GM12878 (cell line): ENCODE data around the gene USP46.

ENCODE experiments used
- CREB1 ChIP-seq: IDR thresholded peaks from 2 replicates; pipeline ENCODE4 v1.6.1; 2012; ENCODE audit warnings: low read depth, mild to moderate bottlenecking, inconsistent platforms
- KLF5 ChIP-seq: fragments of 450-650 bp; IDR thresholded peaks from 2 replicates; pipeline ENCODE4 v1.6.1; 2014; ENCODE audit warnings: mild to moderate bottlenecking; ENCODE audit not compliant: partially characterized antibody
- MEF2A ChIP-seq: IDR thresholded peaks from 2 replicates; pipeline ENCODE4 v1.6.1; 2011; ENCODE audit warnings: low read depth, mild to moderate bottlenecking, low read length, moderate library complexity; ENCODE audit not compliant: insufficient read depth
- NFYB ChIP-seq: IDR thresholded peaks from 2 replicates; pipeline ENCODE4 v1.6.1; 2011; ENCODE audit warnings: low read depth, mild to moderate bottlenecking, low read length, improper control_type of control experiment, moderate library complexity; ENCODE audit not compliant: insufficient read depth
- POLR2A ChIP-seq: IDR thresholded peaks from 2 replicates; pipeline ENCODE4 v1.6.1; 2011; ENCODE audit warnings: low read depth, mild to moderate bottlenecking, low read length
- RCOR1 ChIP-seq: conservative IDR thresholded peaks from 2 replicates; pipeline ENCODE4 v1.6.1; 2012; ENCODE audit warnings: low read depth, low read length, improper control_type of control experiment
- SMC3 ChIP-seq: IDR thresholded peaks from 2 replicates; pipeline ENCODE4 v1.6.1; 2011; ENCODE audit warnings: low read length, improper control_type of control experiment, borderline replicate concordance
- SREBF1 ChIP-seq: IDR thresholded peaks from 2 replicates; pipeline ENCODE4 v1.6.1; 2012; ENCODE audit warnings: mild to moderate bottlenecking, low read length
- ZNF274 ChIP-seq: IDR thresholded peaks from one replicate; pipeline ENCODE4 v1.8.0; 2011; ENCODE audit not compliant: insufficient read length, insufficient read depth
- TF ChIP-seq, protein P1 (sequence below), 3 experiments: IDR thresholded peaks in 2 of 3; conservative IDR thresholded peaks in 1 of 3; 2 replicates each; pipeline ENCODE4 v1.5.1; 2011; ENCODE audit warnings: low read depth in 3 of 3, low read length in 3 of 3, mild to moderate bottlenecking in 3 of 3, control low read depth in 2 of 3, moderate library complexity in 2 of 3, inconsistent platforms in 1 of 3, mixed read lengths in 1 of 3; ENCODE audit not compliant: control insufficient read depth in 2 of 3, insufficient read depth in 1 of 3; ENCODE audit errors: extremely low read depth in 1 of 3
- TF ChIP-seq, protein P2 (sequence below): IDR thresholded peaks from 2 replicates; pipeline ENCODE4 v1.6.1; 2012; ENCODE audit warnings: mild to moderate bottlenecking, low read depth, low read length
- TF ChIP-seq, protein P3 (sequence below): fragments of 450-650 bp; IDR thresholded peaks from 2 replicates; pipeline ENCODE4 v1.6.1; 2016; ENCODE audit warnings: mild to moderate bottlenecking

DNA sequence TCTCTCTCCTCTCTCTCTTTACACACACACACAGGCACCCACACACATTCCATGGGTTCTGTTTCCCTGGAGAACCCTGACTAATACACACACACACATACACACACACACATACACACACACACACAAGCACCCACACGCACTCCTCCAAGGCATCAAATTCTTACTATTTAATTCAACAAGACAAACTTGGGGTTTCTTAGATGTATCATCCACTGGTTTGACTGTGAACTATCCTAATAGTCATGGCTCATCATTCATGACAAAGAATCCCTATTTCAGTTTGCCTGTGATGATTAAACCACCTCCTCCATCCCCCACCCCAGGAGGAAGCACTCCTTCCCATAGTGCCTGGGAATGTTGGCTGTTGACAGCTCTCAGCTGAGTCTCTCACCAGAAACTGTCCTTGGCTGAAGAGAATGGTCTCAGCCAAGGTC lies 98.2 kb downstream of the USP46 start:
- no peak for TF ChIP-seq MEF2A
- TF ChIP-seq, protein P1, sequence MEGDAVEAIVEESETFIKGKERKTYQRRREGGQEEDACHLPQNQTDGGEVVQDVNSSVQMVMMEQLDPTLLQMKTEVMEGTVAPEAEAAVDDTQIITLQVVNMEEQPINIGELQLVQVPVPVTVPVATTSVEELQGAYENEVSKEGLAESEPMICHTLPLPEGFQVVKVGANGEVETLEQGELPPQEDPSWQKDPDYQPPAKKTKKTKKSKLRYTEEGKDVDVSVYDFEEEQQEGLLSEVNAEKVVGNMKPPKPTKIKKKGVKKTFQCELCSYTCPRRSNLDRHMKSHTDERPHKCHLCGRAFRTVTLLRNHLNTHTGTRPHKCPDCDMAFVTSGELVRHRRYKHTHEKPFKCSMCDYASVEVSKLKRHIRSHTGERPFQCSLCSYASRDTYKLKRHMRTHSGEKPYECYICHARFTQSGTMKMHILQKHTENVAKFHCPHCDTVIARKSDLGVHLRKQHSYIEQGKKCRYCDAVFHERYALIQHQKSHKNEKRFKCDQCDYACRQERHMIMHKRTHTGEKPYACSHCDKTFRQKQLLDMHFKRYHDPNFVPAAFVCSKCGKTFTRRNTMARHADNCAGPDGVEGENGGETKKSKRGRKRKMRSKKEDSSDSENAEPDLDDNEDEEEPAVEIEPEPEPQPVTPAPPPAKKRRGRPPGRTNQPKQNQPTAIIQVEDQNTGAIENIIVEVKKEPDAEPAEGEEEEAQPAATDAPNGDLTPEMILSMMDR (IDR thresholded peaks at IDR 0.05 in 2 of 3, conservative IDR thresholded peaks at IDR 0.05 in 1 of 3; ENCODE audit: control insufficient read depth in 2 of 3, extremely low read depth in 1 of 3, insufficient read depth in 1 of 3, low read depth in 3 of 3, low read length in 3 of 3) = no peak
- no peak for TF ChIP-seq POLR2A
- no peak for TF ChIP-seq SMC3
- TF ChIP-seq, protein P2, sequence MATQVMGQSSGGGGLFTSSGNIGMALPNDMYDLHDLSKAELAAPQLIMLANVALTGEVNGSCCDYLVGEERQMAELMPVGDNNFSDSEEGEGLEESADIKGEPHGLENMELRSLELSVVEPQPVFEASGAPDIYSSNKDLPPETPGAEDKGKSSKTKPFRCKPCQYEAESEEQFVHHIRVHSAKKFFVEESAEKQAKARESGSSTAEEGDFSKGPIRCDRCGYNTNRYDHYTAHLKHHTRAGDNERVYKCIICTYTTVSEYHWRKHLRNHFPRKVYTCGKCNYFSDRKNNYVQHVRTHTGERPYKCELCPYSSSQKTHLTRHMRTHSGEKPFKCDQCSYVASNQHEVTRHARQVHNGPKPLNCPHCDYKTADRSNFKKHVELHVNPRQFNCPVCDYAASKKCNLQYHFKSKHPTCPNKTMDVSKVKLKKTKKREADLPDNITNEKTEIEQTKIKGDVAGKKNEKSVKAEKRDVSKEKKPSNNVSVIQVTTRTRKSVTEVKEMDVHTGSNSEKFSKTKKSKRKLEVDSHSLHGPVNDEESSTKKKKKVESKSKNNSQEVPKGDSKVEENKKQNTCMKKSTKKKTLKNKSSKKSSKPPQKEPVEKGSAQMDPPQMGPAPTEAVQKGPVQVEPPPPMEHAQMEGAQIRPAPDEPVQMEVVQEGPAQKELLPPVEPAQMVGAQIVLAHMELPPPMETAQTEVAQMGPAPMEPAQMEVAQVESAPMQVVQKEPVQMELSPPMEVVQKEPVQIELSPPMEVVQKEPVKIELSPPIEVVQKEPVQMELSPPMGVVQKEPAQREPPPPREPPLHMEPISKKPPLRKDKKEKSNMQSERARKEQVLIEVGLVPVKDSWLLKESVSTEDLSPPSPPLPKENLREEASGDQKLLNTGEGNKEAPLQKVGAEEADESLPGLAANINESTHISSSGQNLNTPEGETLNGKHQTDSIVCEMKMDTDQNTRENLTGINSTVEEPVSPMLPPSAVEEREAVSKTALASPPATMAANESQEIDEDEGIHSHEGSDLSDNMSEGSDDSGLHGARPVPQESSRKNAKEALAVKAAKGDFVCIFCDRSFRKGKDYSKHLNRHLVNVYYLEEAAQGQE = no peak
- no peak for TF ChIP-seq NFYB
- no peak for TF ChIP-seq ZNF274
- no peak for TF ChIP-seq KLF5
- TF ChIP-seq CREB1 = no peak
- no peak for TF ChIP-seq SREBF1
- no peak for TF ChIP-seq RCOR1
- TF ChIP-seq, protein P3, sequence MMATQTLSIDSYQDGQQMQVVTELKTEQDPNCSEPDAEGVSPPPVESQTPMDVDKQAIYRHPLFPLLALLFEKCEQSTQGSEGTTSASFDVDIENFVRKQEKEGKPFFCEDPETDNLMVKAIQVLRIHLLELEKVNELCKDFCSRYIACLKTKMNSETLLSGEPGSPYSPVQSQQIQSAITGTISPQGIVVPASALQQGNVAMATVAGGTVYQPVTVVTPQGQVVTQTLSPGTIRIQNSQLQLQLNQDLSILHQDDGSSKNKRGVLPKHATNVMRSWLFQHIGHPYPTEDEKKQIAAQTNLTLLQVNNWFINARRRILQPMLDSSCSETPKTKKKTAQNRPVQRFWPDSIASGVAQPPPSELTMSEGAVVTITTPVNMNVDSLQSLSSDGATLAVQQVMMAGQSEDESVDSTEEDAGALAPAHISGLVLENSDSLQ = no peak
